Large intestine (tissue), 3 donors: ENCODE results near the gene ITGA2. TPM values are rescaled to one million over a fixed set of nuclear protein-coding genes. Genes with fewer than 3 reads are reported as not detected.
"Not testable (repeated sequence)": the region's sequence is repeated elsewhere in the genome, so short reads cannot be mapped to it uniquely, and the experiment has no call there.

ENCODE experiments used
- DNase-seq, 2 donors: peaks; one replicate each; pipeline versions ENCODE4 v3.0.0 to v3.0.0-alpha.2; 2013
- H3K27ac ChIP-seq: one replicate; pipeline ENCODE4 v1.5.1; 2013; ENCODE audit warnings: low read length
- H3K27me3 ChIP-seq: 2 replicates; pipeline ENCODE4 v1.6.1; 2013; ENCODE audit warnings: low read length; ENCODE audit not compliant: control insufficient read depth, insufficient read depth
- H3K36me3 ChIP-seq: 2 replicates; pipeline ENCODE4 v1.6.1; 2013; ENCODE audit warnings: low read length; ENCODE audit not compliant: control insufficient read depth, insufficient read depth
- H3K4me1 ChIP-seq: one replicate; pipeline ENCODE4 v1.6.1; 2013; ENCODE audit warnings: low read length; ENCODE audit not compliant: control insufficient read depth, insufficient read depth
- H3K4me3 ChIP-seq: one replicate; pipeline ENCODE4 v1.5.1; 2013; ENCODE audit warnings: low read length
- H3K9me3 ChIP-seq: one replicate; pipeline ENCODE4 v1.6.1; 2013; ENCODE audit warnings: mild to moderate bottlenecking, low read depth, low read length, moderate library complexity; ENCODE audit not compliant: control insufficient read depth
- WGBS: methylation state at CpG from one replicate; pipeline ENCODE4 v1.1.5; 2013; ENCODE audit warnings: low lambda C conversion rate; ENCODE audit not compliant: insufficient coverage; 5-methylcytosine and 5-hydroxymethylcytosine counted together
- polyA plus RNA-seq: library from polyadenylated mRNA; unstranded; fragments of 120-200 nt; gene quantifications from one replicate; pipeline ENCODE4 v1.2.1, GENCODE V29; 2013

Gene ITGA2
- polyA plus RNA-seq, 1 donor = 13.7 TPM

- Histone ChIP-seq H3K4me3 (peak overlapping the region; percentile 90), H3K36me3 (peaks cover 7% of the 10 kb centered on the region), H3K27me3 (no peaks in the 10 kb centered on the region), H3K9me3 (no peaks in the 10 kb centered on the region), H3K4me1 (peaks cover 6% of the 10 kb centered on the region), H3K27ac (peak overlapping the region; percentile 87)
- peak in 1 of 2 donors; percentile 23 for DNase-seq
- no CpG with 5 or more reads among the region's 6 CpGs for WGBS
These were observed 121.0 kb downstream of the ITGA2 start for GRCh38 chr5:53110156-53110555.

DNA sequence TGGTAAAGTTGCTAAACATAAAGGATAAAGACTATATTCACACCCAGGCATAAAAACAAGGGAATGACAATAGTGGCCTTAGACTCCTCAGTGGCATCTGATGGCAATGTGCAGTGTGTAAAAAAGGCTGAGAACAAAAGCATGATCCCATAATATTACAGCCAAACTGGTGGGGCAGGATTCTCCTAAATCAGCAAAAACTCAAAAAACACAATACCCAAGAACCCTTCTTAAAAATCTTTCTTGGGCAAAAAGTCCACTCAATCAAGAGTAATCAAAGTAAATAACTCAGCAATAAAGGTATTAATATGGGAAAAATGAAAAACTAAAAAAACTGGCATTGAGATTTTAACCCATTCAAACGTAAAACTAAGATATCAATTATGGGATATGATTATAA lies 122.0 kb downstream of the ITGA2 start:
- Histone ChIP-seq H3K4me3 (no peak overlapping the region), H3K4me1 (peaks cover 6% of the 10 kb centered on the region), H3K27ac (no peak overlapping the region), H3K36me3 (peaks cover 7% of the 10 kb centered on the region), H3K9me3 (no peaks in the 10 kb centered on the region), H3K27me3 (no peaks in the 10 kb centered on the region)
- DNase-seq = no peak
- WGBS = 100% methylated on average over 1 of the region's 1 CpG

GRCh38 chr5:53112307-53112706 lies 123.2 kb downstream of the ITGA2 start:
- H3K9me3 ChIP-seq, DNase-seq, H3K36me3 ChIP-seq, H3K27me3 ChIP-seq, H3K27ac ChIP-seq, H3K4me3 ChIP-seq, H3K4me1 ChIP-seq: not testable (repeated sequence)
- 100% methylated on average over 3 of the region's 6 CpGs for WGBS

DNA sequence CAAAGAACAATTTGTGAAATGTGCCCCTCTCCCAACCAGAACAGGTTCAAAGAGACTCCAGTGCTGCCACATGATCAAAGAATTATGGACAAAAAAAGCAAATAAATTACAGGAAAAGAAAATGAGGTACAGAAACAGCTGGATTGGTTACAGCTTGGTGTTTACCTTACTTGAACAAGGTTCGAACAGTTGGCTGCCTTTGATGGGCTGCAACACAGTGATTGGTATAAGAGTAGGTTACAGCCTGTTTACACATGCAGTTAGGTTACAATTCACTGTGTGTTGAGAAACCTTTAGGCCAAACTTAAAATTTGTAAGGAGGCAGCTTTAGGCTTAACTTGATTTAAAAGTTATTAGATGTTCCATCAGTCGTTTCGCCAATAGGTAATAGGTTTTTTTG lies 123.8 kb downstream of the ITGA2 start:
- Histone ChIP-seq H3K9me3 (no peaks in the 10 kb centered on the region), H3K27ac (no peak overlapping the region), H3K4me3 (no peak overlapping the region), H3K27me3 (no peaks in the 10 kb centered on the region), H3K4me1 (no peaks in the 10 kb centered on the region), H3K36me3 (no peaks in the 10 kb centered on the region)
- 100% methylated on average over 2 of the region's 3 CpGs for WGBS
- DNase-seq = no peak

DNA sequence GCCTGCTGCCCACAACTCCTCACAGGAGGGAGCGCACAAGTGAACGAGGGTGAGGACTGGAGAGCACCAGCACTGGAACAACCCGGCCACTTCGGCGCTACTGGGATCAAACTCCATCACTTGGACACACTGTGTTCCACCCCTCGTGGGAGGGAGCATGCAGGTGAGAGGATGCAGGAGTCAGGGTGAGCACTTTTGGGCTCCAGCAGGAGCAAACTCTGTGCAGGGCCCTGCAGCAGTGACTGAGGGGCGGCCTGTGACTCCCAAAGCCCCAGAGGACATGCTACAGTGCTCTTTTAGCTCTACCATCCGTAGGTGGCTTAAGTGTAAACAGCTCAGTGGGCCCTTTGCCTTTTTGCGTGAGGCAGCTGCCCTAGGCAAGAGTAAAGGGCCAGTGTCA lies 124.8 kb downstream of the ITGA2 start:
- WGBS = no CpG with 5 or more reads among the region's 9 CpGs
- no peak overlapping the region for H3K4me3 ChIP-seq
- H3K4me1 ChIP-seq = peaks cover 9% of the 10 kb centered on the region
- no peaks in the 10 kb centered on the region for H3K27me3 ChIP-seq
- H3K9me3 ChIP-seq = no peaks in the 10 kb centered on the region
- DNase-seq = no peak
- H3K27ac ChIP-seq = no peak overlapping the region
- H3K36me3 ChIP-seq = no peaks in the 10 kb centered on the region

- no peaks in the 10 kb centered on the region for H3K27me3 ChIP-seq
- H3K4me1 ChIP-seq = peaks cover 18% of the 10 kb centered on the region
- H3K36me3 ChIP-seq = no peaks in the 10 kb centered on the region
- H3K4me3 ChIP-seq = no peak overlapping the region
- H3K9me3 ChIP-seq = no peaks in the 10 kb centered on the region
- DNase-seq = no peak
- H3K27ac ChIP-seq = no peak overlapping the region
These were observed 125.8 kb downstream of the ITGA2 start for GRCh38 chr5:53114988-53115387.

GRCh38 chr5:53116597-53116996 lies 127.4 kb downstream of the ITGA2 start:
- Histone ChIP-seq H3K9me3 (no peaks in the 10 kb centered on the region), H3K27ac (no peak overlapping the region), H3K27me3 (no peaks in the 10 kb centered on the region), H3K4me3 (no peak overlapping the region), H3K36me3 (no peaks in the 10 kb centered on the region), H3K4me1 (peaks cover 18% of the 10 kb centered on the region)
- WGBS = no CpG with 5 or more reads among the region's 1 CpG
- peak in 1 of 2 donors; percentile 17 for DNase-seq

- Histone ChIP-seq H3K36me3 (no peaks in the 10 kb centered on the region), H3K9me3 (no peaks in the 10 kb centered on the region), H3K4me1 (peaks cover 18% of the 10 kb centered on the region), H3K27ac (peak overlapping the region; percentile 50), H3K4me3 (no peak overlapping the region), H3K27me3 (no peaks in the 10 kb centered on the region)
- WGBS = 14% methylated on average over 1 of the region's 5 CpGs
- DNase-seq = peak; percentile 37 to 75
These were observed 129.7 kb downstream of the ITGA2 start for GRCh38 chr5:53118879-53119278.

DNA sequence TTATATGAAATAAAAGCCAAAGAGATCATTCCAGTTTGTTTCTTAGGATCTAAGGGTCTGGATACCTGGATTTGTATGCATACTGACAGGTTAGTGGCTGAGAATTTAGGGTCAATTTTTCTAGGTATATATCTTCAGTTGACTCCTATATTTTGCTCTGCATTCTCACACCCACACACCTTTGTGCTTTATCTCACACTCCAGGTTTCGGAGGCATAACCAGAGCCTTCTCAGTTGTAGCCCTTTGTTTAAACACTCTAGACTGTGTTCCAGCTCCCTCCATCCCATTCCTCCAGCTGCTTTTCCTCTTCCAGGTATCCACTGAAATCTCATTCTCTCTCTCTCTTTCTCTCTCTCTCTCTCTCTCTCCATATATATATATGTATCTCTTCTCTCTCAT lies 131.0 kb downstream of the ITGA2 start:
- no peaks in the 10 kb centered on the region for H3K9me3 ChIP-seq
- no peaks in the 10 kb centered on the region for H3K27me3 ChIP-seq
- no peak overlapping the region for H3K27ac ChIP-seq
- no peaks in the 10 kb centered on the region for H3K36me3 ChIP-seq
- 33% methylated on average over 1 of the region's 1 CpG for WGBS
- DNase-seq = no peak
- peaks cover 18% of the 10 kb centered on the region for H3K4me1 ChIP-seq
- no peak overlapping the region for H3K4me3 ChIP-seq

- no peak for DNase-seq
- no peak overlapping the region for H3K27ac ChIP-seq
- peaks cover 12% of the 10 kb centered on the region for H3K4me1 ChIP-seq
- no peaks in the 10 kb centered on the region for H3K9me3 ChIP-seq
- no peak overlapping the region for H3K4me3 ChIP-seq
- no peaks in the 10 kb centered on the region for H3K36me3 ChIP-seq
- H3K27me3 ChIP-seq = no peaks in the 10 kb centered on the region
These were observed 134.6 kb downstream of the ITGA2 start for GRCh38 chr5:53123702-53124101.

DNA sequence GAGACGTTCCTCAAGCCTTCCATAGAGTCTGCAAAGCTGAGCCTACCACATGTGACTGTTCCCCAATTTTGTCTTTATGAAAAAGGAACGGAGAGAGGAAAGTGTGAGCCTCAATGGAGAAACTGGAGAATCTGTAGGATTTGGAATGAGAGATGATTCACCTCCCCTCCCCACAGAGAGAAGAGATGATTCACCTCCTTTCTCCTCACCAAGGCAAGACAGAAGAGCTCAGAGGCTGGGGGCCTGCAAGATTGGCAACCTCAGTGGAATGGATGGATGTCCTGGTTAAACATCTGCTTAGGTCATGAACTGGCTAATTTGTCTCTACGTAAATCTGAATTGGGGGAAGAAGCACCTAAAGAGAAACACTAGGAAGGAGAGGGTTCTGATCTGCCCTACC lies 137.4 kb downstream of the ITGA2 start:
- WGBS = no CpG with 5 or more reads among the region's 3 CpGs
- Histone ChIP-seq H3K4me3 (no peak overlapping the region), H3K27ac (no peak overlapping the region), H3K9me3 (no peaks in the 10 kb centered on the region), H3K36me3 (no peaks in the 10 kb centered on the region), H3K4me1 (no peaks in the 10 kb centered on the region), H3K27me3 (no peaks in the 10 kb centered on the region)
- no peak for DNase-seq
